HG03045 (cell line): Measurements from ENCODE around the gene MAP7D2.

Source experiments
- ATAC-seq: cut with Tn5 transposase; IDR thresholded peaks from one replicate; pipeline ENCODE4 v1.9.1; 2021; ENCODE audit warnings: mild to moderate bottlenecking, moderate library complexity; ENCODE audit not compliant: unreplicated experiment

The MAP7D2 gene

DNA sequence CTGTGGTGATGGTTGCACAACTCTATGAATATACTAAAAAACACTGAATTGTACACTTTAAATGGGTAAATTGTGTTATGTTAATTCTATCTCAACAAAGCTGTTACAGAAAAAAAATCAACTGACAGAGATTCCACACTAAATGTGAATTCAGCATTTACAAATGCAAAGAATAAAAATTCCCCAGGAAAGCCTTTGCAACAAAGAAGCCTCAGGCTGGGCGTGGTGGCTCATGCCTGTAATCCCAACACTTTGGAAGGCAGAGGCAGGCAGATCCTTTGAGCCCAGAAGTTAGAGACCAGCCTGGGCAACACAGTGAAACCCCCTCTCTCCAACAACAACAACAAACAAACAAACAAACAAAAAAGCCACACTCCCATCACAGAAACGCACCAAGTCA, 134.8 kb downstream of the MAP7D2 start:
- no peak for ATAC-seq

DNA sequence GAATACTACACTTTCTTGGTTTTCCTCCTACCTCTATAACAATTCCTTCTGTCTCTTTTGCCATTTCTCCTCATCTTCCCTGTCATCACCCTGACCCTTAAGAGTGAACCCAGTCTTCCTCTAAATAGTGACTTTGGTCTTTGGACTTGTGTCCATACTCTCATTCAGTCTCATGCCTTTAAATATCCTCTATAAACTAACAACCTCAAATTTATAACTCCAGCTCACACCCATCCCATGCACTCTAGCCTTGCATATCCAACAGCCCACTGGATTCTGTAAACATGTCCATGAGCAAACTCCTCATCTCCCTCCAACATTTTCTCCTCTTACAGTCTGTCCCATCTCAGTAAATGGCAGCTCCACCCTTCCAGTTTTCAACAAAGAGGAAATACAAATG, 140.9 kb downstream of the MAP7D2 start:
- ATAC-seq: no peak

DNA sequence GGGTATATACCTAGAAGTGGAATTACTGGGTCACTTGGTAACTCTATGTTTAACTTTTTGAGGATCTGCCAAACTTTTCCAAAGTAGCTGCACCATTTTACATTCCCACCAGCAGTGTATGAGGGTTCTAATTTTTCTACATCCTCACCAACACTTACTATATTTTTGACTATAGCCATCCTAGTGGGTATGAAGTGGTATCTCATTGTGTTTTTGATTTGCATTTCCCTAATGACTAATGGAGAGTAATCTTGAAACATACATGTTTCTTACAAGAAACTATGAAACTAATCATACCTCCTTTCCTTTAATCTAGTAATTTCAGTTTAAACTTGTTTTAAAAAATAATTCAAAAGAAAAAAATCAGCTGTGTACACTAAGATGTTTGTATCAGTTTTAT, 143.7 kb downstream of the MAP7D2 start:
- ATAC-seq: no peak

DNA sequence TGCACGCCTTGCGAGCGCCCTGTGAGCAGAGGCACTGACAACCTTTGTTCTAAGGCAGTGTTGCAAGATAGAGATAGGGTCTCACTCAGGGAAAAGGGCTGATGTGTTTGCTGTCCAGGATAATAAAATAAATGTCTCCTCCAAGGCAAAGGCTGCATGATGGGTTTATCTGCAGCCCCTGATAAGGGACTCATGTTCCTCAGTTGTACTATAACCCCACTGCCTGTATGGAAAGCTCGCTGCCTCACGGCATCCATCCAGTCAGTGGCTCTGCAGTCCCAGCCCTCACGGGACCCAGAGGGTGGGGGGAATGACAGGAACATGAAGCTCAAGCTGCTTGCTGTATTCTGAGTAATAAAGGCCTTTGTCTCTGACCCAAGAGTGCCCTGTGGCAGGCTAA, 148.4 kb downstream of the MAP7D2 start:
- no peak for ATAC-seq

DNA sequence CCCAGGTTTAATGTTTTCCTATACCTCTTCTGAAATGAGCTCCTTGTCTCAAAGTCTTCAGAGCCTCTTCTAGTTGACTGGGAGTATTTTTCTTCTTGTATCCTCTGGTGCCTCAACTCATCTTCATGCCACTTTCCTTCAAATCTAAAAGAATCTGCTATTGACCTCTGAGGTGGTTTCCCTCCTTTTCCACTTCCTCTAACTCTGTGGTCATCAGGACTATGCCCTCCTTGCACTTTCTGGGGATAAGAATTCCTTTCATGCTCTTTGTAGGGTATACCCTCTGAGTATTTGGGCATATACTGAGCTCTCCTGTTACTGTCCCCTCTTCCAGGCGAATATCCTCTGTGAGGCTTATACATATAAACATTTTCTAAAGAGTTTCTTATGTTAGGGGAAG, 150.7 kb downstream of the MAP7D2 start:
- no peak for ATAC-seq

DNA sequence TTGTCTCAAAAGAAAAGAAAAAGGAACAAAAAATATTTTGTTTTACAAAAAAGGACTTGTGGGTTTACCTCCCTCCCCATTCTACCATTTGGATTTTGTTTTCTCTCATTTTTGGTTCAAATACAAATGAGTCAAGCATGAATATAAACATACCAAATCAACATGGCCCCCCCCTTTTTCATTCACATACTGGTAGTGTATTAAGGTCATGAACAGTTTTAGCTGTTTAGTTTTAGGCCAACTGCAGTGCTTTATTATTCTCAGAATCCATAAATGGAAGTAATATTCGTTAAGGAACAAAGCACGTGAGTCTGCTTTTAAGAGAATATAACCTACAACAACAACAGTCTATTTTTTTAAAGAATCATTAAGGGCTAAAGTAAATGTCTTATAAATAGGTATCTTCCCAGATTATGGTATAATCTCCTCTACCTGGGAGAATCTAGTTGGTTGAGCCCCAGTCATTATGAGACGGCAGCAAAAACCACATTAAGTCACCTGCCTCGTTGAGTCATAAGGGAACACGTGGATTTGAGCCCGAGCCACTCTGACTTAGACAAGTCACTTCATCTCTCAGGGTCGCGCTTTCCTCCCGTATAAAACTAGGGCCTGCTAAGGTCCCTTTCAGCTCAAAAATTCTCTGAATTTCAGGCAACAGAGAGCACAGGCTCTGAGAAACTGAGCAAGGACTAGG, 152.5 kb downstream of the MAP7D2 start:
- peak; percentile 68 for ATAC-seq

DNA sequence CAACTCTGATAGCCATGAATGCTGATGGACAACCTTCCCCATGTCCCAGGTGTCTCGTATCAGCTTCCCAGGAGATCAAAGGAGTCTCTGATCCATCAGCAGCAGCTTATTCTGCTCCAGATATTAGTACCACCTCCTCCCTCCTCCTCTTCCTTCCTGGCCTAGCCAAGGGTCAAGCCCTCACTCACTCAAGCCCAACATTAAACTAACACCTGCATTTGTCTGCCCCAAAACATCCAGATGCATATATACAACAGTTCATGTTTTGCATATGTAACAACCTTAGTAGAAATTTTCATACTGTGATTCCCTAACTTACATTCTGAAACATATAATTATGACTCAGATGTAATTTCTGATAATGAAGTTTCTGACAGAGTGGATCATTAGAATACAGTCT, 155.8 kb downstream of the MAP7D2 start:
- no peak for ATAC-seq

DNA sequence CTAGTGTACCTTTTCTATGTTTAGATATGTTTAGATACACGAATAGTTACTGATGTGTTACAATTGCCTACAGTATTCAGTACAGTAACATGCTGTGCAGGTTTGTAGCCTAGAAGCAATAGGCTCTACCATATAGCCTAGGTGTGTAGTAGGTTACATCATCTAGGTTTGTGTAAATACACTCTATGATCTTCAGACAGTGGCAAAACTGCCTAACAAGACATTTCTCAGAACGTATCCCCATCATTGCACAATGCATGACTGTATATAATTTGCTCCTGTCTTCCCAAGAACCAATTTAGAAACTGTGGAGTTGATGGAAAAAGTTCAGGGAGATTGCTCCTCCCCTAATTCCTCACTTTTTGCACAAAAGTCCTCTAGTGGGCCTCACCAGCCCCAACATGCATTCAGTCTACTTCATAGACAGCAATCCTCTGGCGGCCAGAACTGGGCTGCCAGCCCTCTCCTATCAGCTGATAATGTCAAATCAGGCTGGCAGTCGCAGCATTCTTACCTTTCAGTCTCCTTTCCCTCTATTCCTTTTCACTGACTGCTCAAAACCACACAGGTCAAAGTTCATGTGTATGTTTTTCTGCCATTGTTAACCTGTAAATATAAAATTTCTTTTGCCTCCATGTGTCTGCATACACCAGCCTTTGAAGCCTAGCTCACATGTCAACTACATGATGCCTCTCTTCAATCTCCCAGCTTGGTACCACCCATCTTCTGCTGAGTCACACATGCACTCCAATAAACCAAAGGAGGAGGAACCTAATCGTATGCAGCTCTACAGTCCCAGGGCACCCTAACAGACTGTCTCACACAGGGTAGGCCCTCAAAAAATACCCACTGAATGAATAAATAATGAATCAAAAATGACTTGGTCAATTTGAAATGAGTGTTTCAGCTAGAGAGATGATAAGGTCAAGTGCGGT, 157.9 kb downstream of the MAP7D2 start:
- no peak for ATAC-seq

DNA sequence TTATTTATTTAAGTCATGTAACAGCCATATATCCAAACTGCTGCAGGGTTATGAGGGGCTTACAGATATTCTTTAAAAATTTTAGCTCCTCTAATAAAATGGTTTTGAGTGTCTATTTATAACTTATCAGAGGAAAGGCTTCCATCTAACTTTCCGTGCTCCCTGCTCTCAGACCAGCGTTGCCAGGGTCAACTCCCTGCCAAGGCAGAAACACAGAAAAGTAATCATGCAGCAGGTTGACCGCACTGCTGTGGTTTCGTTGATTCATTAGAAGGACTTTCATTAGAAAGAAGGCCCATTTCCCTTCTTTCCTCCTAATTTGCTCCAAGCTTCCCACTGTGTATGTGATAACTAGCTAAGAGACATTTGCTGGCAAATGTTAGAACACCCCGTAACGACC, 159.8 kb downstream of the MAP7D2 start:
- no peak for ATAC-seq
